Body of pancreas (tissue), 4 donors: ENCODE measurements around the gene ZNF181. TPM values are rescaled to one million over a fixed set of nuclear protein-coding genes. Genes with fewer than 3 reads are reported as not detected.

Source experiments
- ATAC-seq: fragments of 150-250 bp; one replicate; pipeline ENCODE4 v1.9.1; 2016
- DNase-seq, 4 donors: peaks; one replicate each; pipeline ENCODE4 v3.0.0-alpha.2; 2019
- H3K27ac ChIP-seq, 4 donors: fragments of 200-600 bp; sonication (generic); 1 replicate in 3 of 4; 2 replicates in 1 of 4; pipeline versions ENCODE4 v1.5.1 to v1.6.1; 2016 to 2019; ENCODE audit warnings: mild to moderate bottlenecking in 1 of 4, mixed read lengths in 1 of 4, moderate library complexity in 1 of 4
- H3K27me3 ChIP-seq, 2 donors: fragments of 200-600 bp; sonication (generic); one replicate each; pipeline ENCODE4 v1.6.0; 2016; ENCODE audit warnings: mild to moderate bottlenecking in 1 of 2
- H3K36me3 ChIP-seq, 2 donors: fragments of 200-600 bp; sonication (generic); replicated peaks in 1 of 2; 2 replicates each; pipeline ENCODE4 v1.5.1; 2016; ENCODE audit warnings: low read depth in 2 of 2; ENCODE audit not compliant: insufficient read depth in 1 of 2
- H3K4me1 ChIP-seq: fragments of 200-600 bp; sonication (generic); one replicate; pipeline ENCODE4 v1.6.0; 2016
- H3K4me3 ChIP-seq, 2 donors: fragments of 200-600 bp; sonication (generic); 1 replicate in 1 of 2; 2 replicates in 1 of 2; pipeline ENCODE4 v1.5.1; 2016 to 2019
- H3K9me3 ChIP-seq, 3 donors: fragments of 200-600 bp; sonication (generic); 1 replicate in 2 of 3; 2 replicates in 1 of 3; pipeline ENCODE4 v1.5.1; 2016
- CTCF ChIP-seq, 7 experiments: fragments of 450-650 bp in 4 of 7; fragments of 200-600 bp in 3 of 7; sonication (generic) in 3 of 7; IDR thresholded peaks; one replicate each; pipeline ENCODE4 v1.5.1; 2016 to 2019; ENCODE audit warnings: antibody characterized with exemption in 7 of 7
- POLR2A ChIP-seq, 3 donors: fragments of 450-650 bp; IDR thresholded peaks; one replicate each; pipeline ENCODE4 v1.6.1; 2016; ENCODE audit warnings: antibody characterized with exemption in 3 of 3, mild to moderate bottlenecking in 2 of 3
- WGBS, 2 donors: methylation state at CpG; one replicate each; pipeline ENCODE4 v1.1.5; 2017; 5-methylcytosine and 5-hydroxymethylcytosine counted together
- intact Hi-C: fragments of 100-400 bp; cut with DNase I; formaldehyde crosslinking; loops from one replicate; pipeline ENCODE4 v1.15.1; 2023
- total RNA-seq, 2 donors: library from RNA; depleted of rRNA; stranded (reverse); fragments of >200 nt; gene quantifications; one replicate each; pipeline ENCODE4 v1.1.0, GENCODE V29; 2016

The ZNF181 gene
- total RNA-seq, 2 donors from 2014 or later, result 11.9 to 38.6 TPM

GRCh38 chr19:34788074-34788473 is 54.0 kb downstream of the ZNF181 start:
- no peak for DNase-seq
- WGBS, 2 donors, result 24 to 56% methylated on average over 2 of the region's 2 CpGs
- no peak for ATAC-seq
- H3K36me3 ChIP-seq, result no peaks in the 10 kb centered on the region
- H3K27me3 ChIP-seq, result no peaks in the 10 kb centered on the region
- H3K27ac ChIP-seq, result no peak overlapping the region
- H3K4me3 ChIP-seq, result no peak overlapping the region
- no peaks in the 10 kb centered on the region for H3K9me3 ChIP-seq
- intact Hi-C loops, result no loop called here
- TF ChIP-seq CTCF (IDR thresholded peaks at IDR 0.05), result no peak
- no peak for TF ChIP-seq POLR2A (IDR thresholded peaks at IDR 0.05)
- no peaks in the 10 kb centered on the region for H3K4me1 ChIP-seq

- Histone ChIP-seq H3K9me3 (no peaks in the 10 kb centered on the region), H3K27me3 (no peaks in the 10 kb centered on the region), H3K4me3 (no peak overlapping the region), H3K27ac (no peak overlapping the region), H3K4me1 (no peaks in the 10 kb centered on the region), H3K36me3 (no peaks in the 10 kb centered on the region)
- intact Hi-C loops, result no loop called here
- no peak for DNase-seq
- WGBS, 2 donors, result 65 to 70% methylated on average over 3 of the region's 3 CpGs
- no peak for ATAC-seq
- TF ChIP-seq CTCF (IDR thresholded peaks at IDR 0.05), result no peak
- no peak for TF ChIP-seq POLR2A (IDR thresholded peaks at IDR 0.05)
These were observed 59.5 kb downstream of the ZNF181 start for GRCh38 chr19:34793565-34793964.

GRCh38 chr19:34794066-34794960 is 60.3 kb downstream of the ZNF181 start:
- H3K27ac ChIP-seq, result no peak overlapping the region
- H3K9me3 ChIP-seq, result no peaks in the 10 kb centered on the region
- no peaks in the 10 kb centered on the region for H3K27me3 ChIP-seq
- intact Hi-C loops, result no loop called here
- TF ChIP-seq CTCF (IDR thresholded peaks at IDR 0.05), result no peak
- TF ChIP-seq POLR2A (IDR thresholded peaks at IDR 0.05), result no peak
- ATAC-seq (no peak), DNase-seq (no peak)
- no peaks in the 10 kb centered on the region for H3K4me1 ChIP-seq
- no peak overlapping the region for H3K4me3 ChIP-seq
- 63 to 73% methylated on average over 9 of the region's 9 CpGs for WGBS, 2 donors
- H3K36me3 ChIP-seq, result no peaks in the 10 kb centered on the region

Other genes with a start within 250 kb of the ZNF181 start
- gene SCGB2B2, start 57.1 kb upstream of the ZNF181 start, total RNA-seq, result 1 to 10 TPM in 1 of 2 donors, under 1 TPM in 1; 0.52 to 4.3 TPM
- 10 to 100 TPM; 16.6 to 49.1 TPM for gene ZNF302, start 56.6 kb upstream of the ZNF181 start, total RNA-seq
- 1 to 10 TPM; 5.3 to 5.7 TPM for gene ZNF599, start 39.0 kb downstream of the ZNF181 start, total RNA-seq
- 1 to 10 TPM in 1 of 2 donors, under 1 TPM in 1; 0.66 to 2.6 TPM for gene ZNF30, start 192.7 kb downstream of the ZNF181 start, total RNA-seq
- 1 to 10 TPM; 4.0 to 7.0 TPM for gene ZNF792, start 230.0 kb downstream of the ZNF181 start, total RNA-seq